IMR-90 (cell line): Measurements from ENCODE around the gene CXorf51A. TPM values are rescaled to one million over a fixed set of nuclear protein-coding genes. Genes with fewer than 3 reads are reported as not detected.

Experiments
- ATAC-seq: fragments of 200-7000 bp; cut with Tn5 transposase; 2 replicates; pipeline ENCODE4 v1.9.1; 2020; ENCODE audit warnings: low read depth, mild to moderate bottlenecking, moderate library complexity
- BruUV-seq: library from RNA; stranded (reverse); fragments of 400-500 nt; replicated peaks from 2 replicates; lab custom pipeline; 2021; lab: Mats Ljungman, UMichigan
- CTCF ChIA-PET: fragments of 300-600 bp; formaldehyde crosslinking; extraction: SDS; loops from one replicate; lab custom pipeline; 2021; ENCODE audit warnings: antibody characterized with exemption; lab: Yijun Ruan, JAX
- POLR2A ChIA-PET: fragments of 300-600 bp; sonication (Branson Sonifier 250); formaldehyde crosslinking; loops from one replicate; lab custom pipeline; 2022; ENCODE audit warnings: antibody characterized with exemption; ENCODE audit not compliant: unreplicated experiment; lab: Charles Lee
- DNase-seq: peaks from one replicate; pipeline ENCODE4 v3.0.0; 2013
- H2AFZ ChIP-seq: replicated peaks from 2 replicates; pipeline ENCODE3; 2013; ENCODE audit warnings: low read length, mild to moderate bottlenecking; ENCODE audit not compliant: poor library complexity
- H2AK5ac ChIP-seq: 2 replicates; pipeline ENCODE4 v1.6.1; 2013; ENCODE audit warnings: low read depth, low read length, inconsistent platforms
- H2AK9ac ChIP-seq: replicated peaks from 2 replicates; pipeline ENCODE3; 2013; ENCODE audit warnings: mild to moderate bottlenecking, low read depth, low read length, moderate library complexity; ENCODE audit not compliant: poor library complexity
- H2BK120ac ChIP-seq: 2 replicates; pipeline ENCODE4 v1.6.1; 2013; ENCODE audit warnings: low read depth, low read length, inconsistent platforms
- H2BK15ac ChIP-seq: 3 replicates; pipeline ENCODE4 v1.6.1; 2013; ENCODE audit warnings: low read depth, low read length, inconsistent platforms
- H2BK20ac ChIP-seq: 2 replicates; pipeline ENCODE4 v1.6.1; 2013; ENCODE audit warnings: low read depth, mild to moderate bottlenecking, inconsistent platforms, low read length, moderate library complexity
- H2BK5ac ChIP-seq: 2 replicates; pipeline ENCODE4 v1.6.1; 2013; ENCODE audit warnings: mild to moderate bottlenecking, low read depth, low read length, inconsistent platforms; ENCODE audit not compliant: poor library complexity, severe bottlenecking
- H3K14ac ChIP-seq: replicated peaks from 2 replicates; pipeline ENCODE4 v1.6.1; 2013; ENCODE audit warnings: low read depth, low read length, inconsistent platforms
- H3K18ac ChIP-seq: 2 replicates; pipeline ENCODE4 v1.6.1; 2013; ENCODE audit warnings: low read depth, low read length, control low read depth
- H3K23ac ChIP-seq: 2 replicates; pipeline ENCODE4 v1.6.1; 2013; ENCODE audit warnings: low read depth, low read length, inconsistent platforms
- H3K27ac ChIP-seq: 2 replicates; pipeline ENCODE4 v1.5.1; 2013; ENCODE audit warnings: mild to moderate bottlenecking, control low read depth, low read length; ENCODE audit not compliant: insufficient read depth
- H3K27me3 ChIP-seq: 2 replicates; pipeline ENCODE4 v1.6.1; 2013; ENCODE audit warnings: low read length; ENCODE audit not compliant: control insufficient read depth, insufficient read depth
- H3K36me3 ChIP-seq: 2 replicates; pipeline ENCODE4 v1.6.1; 2013; ENCODE audit warnings: low read length, mixed read lengths; ENCODE audit not compliant: control insufficient read depth, insufficient read depth
- H3K4ac ChIP-seq: 2 replicates; pipeline ENCODE4 v1.6.1; 2013; ENCODE audit warnings: low read depth, low read length, inconsistent platforms
- H3K4me1 ChIP-seq: 2 replicates; pipeline ENCODE4 v1.6.1; 2013; ENCODE audit warnings: low read length, mixed read lengths; ENCODE audit not compliant: control insufficient read depth, insufficient read depth
- H3K4me2 ChIP-seq: 2 replicates; pipeline ENCODE4 v1.6.1; 2013; ENCODE audit warnings: low read depth, mild to moderate bottlenecking, control low read depth, low read length, moderate library complexity
- H3K4me3 ChIP-seq: 2 replicates; pipeline ENCODE4 v1.5.1; 2013; ENCODE audit warnings: low read depth, mild to moderate bottlenecking, control low read depth, low read length, moderate library complexity; ENCODE audit not compliant: insufficient read depth
- H3K56ac ChIP-seq: 2 replicates; pipeline ENCODE4 v1.6.1; 2013; ENCODE audit warnings: low read length, inconsistent platforms; ENCODE audit not compliant: insufficient read depth; ENCODE audit errors: extremely low read depth
- H3K79me1 ChIP-seq, 2 experiments: 2 replicates each; pipeline ENCODE4 v1.6.1; 2013; ENCODE audit warnings: low read length in 2 of 2, inconsistent platforms in 1 of 2, low read depth in 1 of 2
- H3K9ac ChIP-seq: 2 replicates; pipeline ENCODE4 v1.6.1; 2013; ENCODE audit warnings: low read depth, low read length, control low read depth
- H3K9me1 ChIP-seq: 2 replicates; pipeline ENCODE4 v1.6.1; 2013; ENCODE audit warnings: low read length, inconsistent platforms; ENCODE audit not compliant: insufficient read depth
- H3K9me3 ChIP-seq: 2 replicates; pipeline ENCODE4 v1.6.1; 2013; ENCODE audit warnings: low read length; ENCODE audit not compliant: control insufficient read depth, insufficient read depth
- H4K20me1 ChIP-seq: 2 replicates; pipeline ENCODE4 v1.6.1; 2013; ENCODE audit warnings: low read length, inconsistent platforms; ENCODE audit not compliant: insufficient read depth
- H4K5ac ChIP-seq: 2 replicates; pipeline ENCODE4 v1.6.1; 2013; ENCODE audit warnings: mild to moderate bottlenecking, low read depth, low read length, control low read depth
- H4K8ac ChIP-seq, 2 experiments: 2 replicates each; pipeline ENCODE4 v1.6.1; 2013; ENCODE audit warnings: low read depth in 2 of 2, low read length in 2 of 2, control low read depth in 1 of 2, inconsistent platforms in 1 of 2
- H4K91ac ChIP-seq: 2 replicates; pipeline ENCODE4 v1.6.1; 2013; ENCODE audit warnings: low read depth, low read length, inconsistent platforms; ENCODE audit not compliant: insufficient read depth
- BHLHE40 ChIP-seq: fragments of 150-350 bp; IDR thresholded peaks from 2 replicates; pipeline ENCODE4 v1.6.1; 2016; ENCODE audit warnings: mild to moderate bottlenecking, low read depth, low read length
- CEBPB ChIP-seq: IDR thresholded peaks from 2 replicates; pipeline ENCODE4 v1.6.1; 2012; ENCODE audit warnings: low read depth, low read length, improper control_type of control experiment
- CHD1 ChIP-seq: IDR thresholded peaks from 2 replicates; pipeline ENCODE4 v1.6.1; 2012; ENCODE audit warnings: low read depth, low read length, improper control_type of control experiment
- CTCF ChIP-seq: conservative IDR thresholded peaks from 2 replicates; pipeline ENCODE4 v1.5.1; 2012; ENCODE audit warnings: mild to moderate bottlenecking, low read depth, low read length, improper control_type of control experiment
- FOS ChIP-seq: fragments of 150-350 bp; IDR thresholded peaks from 2 replicates; pipeline ENCODE4 v1.6.1; 2016; ENCODE audit warnings: low read depth, low read length
- MAFK ChIP-seq: IDR thresholded peaks from 2 replicates; pipeline ENCODE4 v1.6.1; 2012; ENCODE audit warnings: low read depth, low read length, improper control_type of control experiment
- MAZ ChIP-seq: IDR thresholded peaks from 2 replicates; pipeline ENCODE4 v1.6.1; 2012; ENCODE audit warnings: low read depth, mild to moderate bottlenecking, low read length, improper control_type of control experiment, moderate library complexity, borderline replicate concordance
- MXI1 ChIP-seq: IDR thresholded peaks from 2 replicates; pipeline ENCODE4 v1.6.1; 2012; ENCODE audit warnings: low read depth, mild to moderate bottlenecking, low read length, moderate library complexity, borderline replicate concordance
- NFE2L2 ChIP-seq: fragments of 150-350 bp; IDR thresholded peaks from 2 replicates; pipeline ENCODE4 v1.6.1; 2016; ENCODE audit warnings: low read depth, mild to moderate bottlenecking, low read length
- POLR2A ChIP-seq: IDR thresholded peaks from 2 replicates; pipeline ENCODE4 v1.6.1; 2012; ENCODE audit warnings: mild to moderate bottlenecking, low read depth, low read length
- RCOR1 ChIP-seq: IDR thresholded peaks from 2 replicates; pipeline ENCODE4 v1.6.1; 2012; ENCODE audit warnings: mild to moderate bottlenecking, low read length, improper control_type of control experiment; ENCODE audit not compliant: insufficient replicate concordance
- RFX5 ChIP-seq: IDR thresholded peaks from 2 replicates; pipeline ENCODE4 v1.8.0; 2012; ENCODE audit warnings: low read depth, mild to moderate bottlenecking, low read length, moderate library complexity
- SMC3 ChIP-seq: fragments of 150-350 bp; IDR thresholded peaks from 2 replicates; pipeline ENCODE4 v1.6.1; 2016; ENCODE audit warnings: low read depth, mild to moderate bottlenecking, antibody characterized with exemption, low read length, moderate library complexity
- USF2 ChIP-seq: fragments of 150-350 bp; IDR thresholded peaks from 2 replicates; pipeline ENCODE4 v1.6.1; 2017; ENCODE audit warnings: mild to moderate bottlenecking, antibody characterized with exemption, low read length, low read depth
- WGBS, 2 experiments: methylation state at CpG; one replicate each; pipeline versions ENCODE4 v1.1.5 to v1.1.7; 2013; ENCODE audit warnings: missing lambda C conversion rate in 2 of 2; ENCODE audit not compliant: insufficient read length in 1 of 2; ENCODE audit errors: extremely low coverage in 2 of 2; 5-methylcytosine and 5-hydroxymethylcytosine counted together
- dilution Hi-C: fragments of 300-500 bp; cut with HindIII; formaldehyde crosslinking; loops from one replicate; pipeline ENCODE4 v1.14.3; 2018; ENCODE audit warnings: low sequenced_read_pairs; ENCODE audit not compliant: unreplicated experiment
- in situ Hi-C: fragments of 300-500 bp; cut with MboI; formaldehyde crosslinking; loops from 3 replicates; pipeline ENCODE4 v1.14.3; 2019; ENCODE audit warnings: low sequenced_read_pairs, inconsistent platforms, mixed read lengths
- intact Hi-C: fragments of 100-400 bp; cut with micrococcal nuclease; formaldehyde crosslinking; loops from 2 replicates; pipeline ENCODE4 v1.10.0; 2022
- polyA plus RNA-seq, 3 experiments: library from polyadenylated mRNA; depleted of rRNA; stranded (reverse); fragments of >200 nt; gene quantifications; 2 replicates each; pipeline ENCODE4 v1.2.3, GENCODE V29; 2012; ENCODE audit warnings: low replicate concordance in 1 of 3
- total RNA-seq: library from RNA; depleted of rRNA; stranded (reverse); fragments of >200 nt; gene quantifications from 2 replicates; pipeline ENCODE4 v1.2.3, GENCODE V29; 2012
- TF ChIP-seq, protein P1 (sequence below): fragments of 150-350 bp; IDR thresholded peaks from 2 replicates; pipeline ENCODE4 v1.6.1; 2016; ENCODE audit warnings: low read depth, mild to moderate bottlenecking, low read length, moderate library complexity, borderline replicate concordance

Gene CXorf51A
- total and polyA plus RNA-seq, 2 of the 4 experiments (the other 2 are of a cell fraction), result not detected

DNA sequence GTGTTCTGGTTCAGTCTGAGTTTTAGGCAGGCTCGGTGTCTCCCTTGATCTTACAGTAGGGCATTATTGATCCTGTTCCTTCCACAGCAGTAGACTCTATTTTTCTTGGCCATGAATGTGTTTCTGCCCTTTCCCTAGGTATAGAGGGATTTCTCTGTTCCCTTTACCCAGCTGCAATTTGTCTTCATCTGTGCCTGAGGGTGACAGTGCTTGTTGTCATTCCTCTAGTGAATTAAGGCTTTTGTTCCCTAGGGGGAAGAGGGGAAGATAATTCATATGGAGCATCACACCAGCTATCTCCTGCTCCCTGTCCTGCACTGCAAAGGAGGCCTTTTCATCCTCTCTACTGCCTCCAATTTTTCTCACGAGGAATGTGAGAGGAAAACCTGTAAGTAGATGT, 39.7 kb upstream of the CXorf51A start:
- ATAC-seq (no peak), DNase-seq (no peak)
- intact Hi-C loops, result no loop called here
- no peak overlapping the region for H3K23ac ChIP-seq
- BruUV-seq, result no TSS peak
- no peak overlapping the region for H3K56ac ChIP-seq
- no peak overlapping the region for H4K91ac ChIP-seq
- H3K14ac ChIP-seq, result no peak overlapping the region
- no peaks in the 10 kb centered on the region for H3K36me3 ChIP-seq
- in situ Hi-C loops, result no loop called here
- no peak overlapping the region for H2AFZ ChIP-seq
- H3K79me1 ChIP-seq, result no peaks in the 10 kb centered on the region
- no peak overlapping the region for H3K4ac ChIP-seq
- CTCF ChIA-PET, result no interaction called here
- H3K9me1 ChIP-seq, result no peaks in the 10 kb centered on the region
- WGBS, 2 experiments, result no CpG with 5 or more reads among the region's 2 CpGs
- no peak overlapping the region for H3K18ac ChIP-seq
- dilution Hi-C loops, result no loop called here
- H3K27ac ChIP-seq, result no peak overlapping the region
- no peak overlapping the region for H2BK15ac ChIP-seq
- no peak overlapping the region for H2BK5ac ChIP-seq
- no peak overlapping the region for H2AK9ac ChIP-seq
- H4K20me1 ChIP-seq, result no peaks in the 10 kb centered on the region
- no peak overlapping the region for H3K4me3 ChIP-seq
- H4K5ac ChIP-seq, result no peak overlapping the region
- H3K27me3 ChIP-seq, result no peaks in the 10 kb centered on the region
- H3K9me3 ChIP-seq, result peaks cover 2% of the 10 kb centered on the region; the same call in 1 of the 2 replicates
- H3K4me1 ChIP-seq, result no peaks in the 10 kb centered on the region
- no peak overlapping the region for H3K9ac ChIP-seq
- no peak overlapping the region for H2BK20ac ChIP-seq
- no peak overlapping the region for H3K4me2 ChIP-seq
- H2AK5ac ChIP-seq, result no peak overlapping the region
- H2BK120ac ChIP-seq, result no peak overlapping the region
- no peak for TF ChIP-seq CTCF
- no peak for TF ChIP-seq FOS
- TF ChIP-seq MAFK, result no peak
- TF ChIP-seq CEBPB, result no peak
- TF ChIP-seq RCOR1, result no peak
- no peak for TF ChIP-seq BHLHE40
- no peak for TF ChIP-seq RFX5
- TF ChIP-seq SMC3, result no peak
- TF ChIP-seq, protein P1, sequence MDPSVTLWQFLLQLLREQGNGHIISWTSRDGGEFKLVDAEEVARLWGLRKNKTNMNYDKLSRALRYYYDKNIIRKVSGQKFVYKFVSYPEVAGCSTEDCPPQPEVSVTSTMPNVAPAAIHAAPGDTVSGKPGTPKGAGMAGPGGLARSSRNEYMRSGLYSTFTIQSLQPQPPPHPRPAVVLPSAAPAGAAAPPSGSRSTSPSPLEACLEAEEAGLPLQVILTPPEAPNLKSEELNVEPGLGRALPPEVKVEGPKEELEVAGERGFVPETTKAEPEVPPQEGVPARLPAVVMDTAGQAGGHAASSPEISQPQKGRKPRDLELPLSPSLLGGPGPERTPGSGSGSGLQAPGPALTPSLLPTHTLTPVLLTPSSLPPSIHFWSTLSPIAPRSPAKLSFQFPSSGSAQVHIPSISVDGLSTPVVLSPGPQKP, result no peak
- no peak for TF ChIP-seq MAZ
- no peak for TF ChIP-seq POLR2A
- TF ChIP-seq NFE2L2, result no peak
- no peak for TF ChIP-seq MXI1
- TF ChIP-seq USF2, result no peak
- TF ChIP-seq CHD1, result no peak
- POLR2A ChIA-PET, result no interaction called here
- no peak overlapping the region for H4K8ac ChIP-seq
